ENCODE results near the gene SSR1. TPM values are rescaled to one million over a fixed set of nuclear protein-coding genes. Genes with fewer than 3 reads are reported as not detected.

The SSR1 gene
- total and polyA plus RNA-seq, 2 donors (not counting 1 experiment from before 2014, with no cell fraction given): 65.6 to 237 TPM

DNA sequence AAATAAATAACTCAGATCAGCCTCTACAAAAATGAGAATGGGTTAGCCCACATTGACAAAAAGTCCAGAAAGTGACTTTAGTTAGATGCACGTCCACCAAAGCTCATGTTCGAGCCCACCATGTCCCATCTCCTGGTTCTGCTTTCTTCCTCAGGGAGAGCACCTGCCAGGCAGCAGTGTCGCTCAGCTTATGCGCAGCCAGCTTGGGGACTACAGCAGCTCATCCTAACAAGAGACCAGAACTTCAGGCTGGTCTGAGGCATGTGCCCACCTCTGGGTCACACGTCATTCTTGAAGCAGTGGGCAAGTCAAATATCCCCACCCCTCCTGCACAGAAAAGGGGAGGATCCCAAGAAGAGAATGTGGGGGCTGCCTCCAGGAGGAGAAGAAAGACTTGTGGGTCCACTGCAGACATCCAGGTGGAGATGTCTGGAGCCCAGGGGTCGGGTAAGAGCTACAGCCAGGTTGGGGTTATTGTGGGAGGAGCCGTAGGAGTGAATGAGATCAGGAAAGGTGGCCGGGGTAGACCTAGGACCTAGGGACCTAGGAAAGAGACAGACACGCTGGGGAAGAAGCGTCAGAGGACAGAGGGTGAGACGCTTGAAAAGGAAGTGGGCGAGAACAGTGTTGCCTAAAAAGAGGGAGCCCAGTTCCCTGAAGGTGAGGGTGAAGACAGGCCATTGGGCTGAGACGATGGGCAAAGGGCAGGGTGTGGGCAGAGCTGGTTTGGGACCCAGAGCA, 52.5 kb downstream of the SSR1 start:
- Histone ChIP-seq H3K36me3 (ENCODE audit: control insufficient read depth, insufficient read depth, low read length) (no peaks in the 10 kb centered on the region), H4K20me1 (ENCODE audit: control insufficient read depth, extremely low read depth, insufficient read depth, low read length) (no peaks in the 10 kb centered on the region), H3K27me3 (ENCODE audit: control insufficient read depth, insufficient read depth, low read length) (no peaks in the 10 kb centered on the region), H3K9ac (ENCODE audit: insufficient read depth, low read length) (no peak overlapping the region), H3K4me2 (ENCODE audit: extremely low read depth, insufficient read depth, low read length) (peak overlapping the region; percentile 83), H2AFZ (ENCODE audit: low read length) (peak overlapping the region; percentile 98), H3K79me2 (ENCODE audit: control insufficient read depth, insufficient read depth, low read length) (no peaks in the 10 kb centered on the region), H3K27ac (ENCODE audit: insufficient read depth, low read length) (peak overlapping the region; percentile 54), H3K4me1 (ENCODE audit: control insufficient read depth, extremely low read depth, insufficient read depth, low read length) (peaks cover 4% of the 10 kb centered on the region), H3K9me3 (ENCODE audit: control insufficient read depth, insufficient read depth, low read depth, low read length) (no peaks in the 10 kb centered on the region), H3K4me3 (replicated peaks in 1 of 4; ENCODE audit: control extremely low read depth in 1 of 4, insufficient read depth in 1 of 4, low read depth in 3 of 4, low read length in 4 of 4) (peak overlapping the region; percentile 61 to 69 (median 64))
- DNase-seq (ENCODE audit: low read depth in 2 of 2): no peak
- no peak for TF ChIP-seq EZH2 (IDR thresholded peaks at IDR 0.05; ENCODE audit: low read length, missing control alignments)
- TF ChIP-seq CTCF (conservative IDR thresholded peaks at IDR 0.05 in 1 of 2, IDR thresholded peaks at IDR 0.05 in 1 of 2; ENCODE audit: low read depth in 1 of 2, low read length in 2 of 2): no peak

- no peak for TF ChIP-seq EZH2 (IDR thresholded peaks at IDR 0.05; ENCODE audit: low read length, missing control alignments)
- no peak for TF ChIP-seq CTCF (conservative IDR thresholded peaks at IDR 0.05 in 1 of 2, IDR thresholded peaks at IDR 0.05 in 1 of 2; ENCODE audit: low read depth in 1 of 2, low read length in 2 of 2)
- Histone ChIP-seq H3K9ac (ENCODE audit: insufficient read depth, low read length) (no peak overlapping the region), H2AFZ (ENCODE audit: low read length) (no peak overlapping the region)
Observed at GRCh38 chr6:7258231-7258763, 54.7 kb downstream of the SSR1 start.

GRCh38 chr6:7257521-7258230, 55.3 kb downstream of the SSR1 start:
- no peaks in the 10 kb centered on the region for H3K9me3 ChIP-seq (ENCODE audit: control insufficient read depth, insufficient read depth, low read depth, low read length)
- H3K4me2 ChIP-seq (ENCODE audit: extremely low read depth, insufficient read depth, low read length): no peak overlapping the region
- no peaks in the 10 kb centered on the region for H4K20me1 ChIP-seq (ENCODE audit: control insufficient read depth, extremely low read depth, insufficient read depth, low read length)
- H3K4me3 ChIP-seq (replicated peaks in 1 of 4; ENCODE audit: control extremely low read depth in 1 of 4, insufficient read depth in 1 of 4, low read depth in 3 of 4, low read length in 4 of 4): no peak overlapping the region
- no peak overlapping the region for H2AFZ ChIP-seq (ENCODE audit: low read length)
- no peaks in the 10 kb centered on the region for H3K36me3 ChIP-seq (ENCODE audit: control insufficient read depth, insufficient read depth, low read length)
- no peak for DNase-seq (ENCODE audit: low read depth in 2 of 2)
- peaks cover 4% of the 10 kb centered on the region for H3K4me1 ChIP-seq (ENCODE audit: control insufficient read depth, extremely low read depth, insufficient read depth, low read length)
- H3K9ac ChIP-seq (ENCODE audit: insufficient read depth, low read length): no peak overlapping the region
- no peaks in the 10 kb centered on the region for H3K79me2 ChIP-seq (ENCODE audit: control insufficient read depth, insufficient read depth, low read length)
- no peaks in the 10 kb centered on the region for H3K27me3 ChIP-seq (ENCODE audit: control insufficient read depth, insufficient read depth, low read length)
- TF ChIP-seq EZH2 (IDR thresholded peaks at IDR 0.05; ENCODE audit: low read length, missing control alignments) (no peak), CTCF (conservative IDR thresholded peaks at IDR 0.05 in 1 of 2, IDR thresholded peaks at IDR 0.05 in 1 of 2; ENCODE audit: low read depth in 1 of 2, low read length in 2 of 2) (no peak)
- H3K27ac ChIP-seq (ENCODE audit: insufficient read depth, low read length): no peak overlapping the region

More at GRCh38 chr6:7258231-7258763, 54.7 kb downstream of the SSR1 start:
- Histone ChIP-seq H3K36me3 (ENCODE audit: control insufficient read depth, insufficient read depth, low read length) (no peaks in the 10 kb centered on the region), H3K9me3 (ENCODE audit: control insufficient read depth, insufficient read depth, low read depth, low read length) (no peaks in the 10 kb centered on the region), H3K27ac (ENCODE audit: insufficient read depth, low read length) (no peak overlapping the region), H4K20me1 (ENCODE audit: control insufficient read depth, extremely low read depth, insufficient read depth, low read length) (no peaks in the 10 kb centered on the region), H3K27me3 (ENCODE audit: control insufficient read depth, insufficient read depth, low read length) (no peaks in the 10 kb centered on the region), H3K79me2 (ENCODE audit: control insufficient read depth, insufficient read depth, low read length) (no peaks in the 10 kb centered on the region), H3K4me1 (ENCODE audit: control insufficient read depth, extremely low read depth, insufficient read depth, low read length) (peaks cover 4% of the 10 kb centered on the region), H3K4me3 (replicated peaks in 1 of 4; ENCODE audit: control extremely low read depth in 1 of 4, insufficient read depth in 1 of 4, low read depth in 3 of 4, low read length in 4 of 4) (no peak overlapping the region), H3K4me2 (ENCODE audit: extremely low read depth, insufficient read depth, low read length) (no peak overlapping the region)
- no peak for DNase-seq (ENCODE audit: low read depth in 2 of 2)
